HepG2 (cell line): ENCODE results near the gene RMI2. TPM values are rescaled to one million over a fixed set of nuclear protein-coding genes. Genes with fewer than 3 reads are reported as not detected.

Experiments
- BORCS8-MEF2B ChIP-seq: sonication (generic); formaldehyde crosslinking; IDR thresholded peaks from 2 replicates; pipeline ENCODE4 v1.8.0; 2022; ENCODE audit warnings: mild to moderate bottlenecking, missing genetic modification reagents
- CBX5 ChIP-seq: sonication (generic); formaldehyde crosslinking; IDR thresholded peaks from 2 replicates; pipeline ENCODE4 v1.4.0; 2020; ENCODE audit warnings: missing genetic modification reagents, borderline replicate concordance
- DMAP1 ChIP-seq: IDR thresholded peaks from 2 replicates; pipeline ENCODE4 v1.6.1; 2016
- DRAP1 ChIP-seq: IDR thresholded peaks from 2 replicates; pipeline ENCODE4 v1.6.1; 2016; ENCODE audit warnings: missing genetic modification reagents, missing compliant biosample characterization
- IKZF4 ChIP-seq: sonication (generic); formaldehyde crosslinking; IDR thresholded peaks from 2 replicates; pipeline ENCODE4 v1.5.1; 2020; ENCODE audit warnings: borderline replicate concordance, mild to moderate bottlenecking, low read depth, missing genetic modification reagents; ENCODE audit errors: not compliant biosample characterization
- MTERF4 ChIP-seq: sonication (generic); formaldehyde crosslinking; IDR thresholded peaks from 2 replicates; pipeline ENCODE4 v1.8.0; 2023; ENCODE audit warnings: mild to moderate bottlenecking, missing genetic modification reagents
- PRDM10 ChIP-seq: sonication (generic); formaldehyde crosslinking; IDR thresholded peaks from 2 replicates; pipeline ENCODE4 v1.4.0; 2020; ENCODE audit warnings: low read depth, missing genetic modification reagents
- STAT5B ChIP-seq: sonication (generic); formaldehyde crosslinking; IDR thresholded peaks from 2 replicates; pipeline ENCODE4 v1.4.0; 2020; ENCODE audit warnings: missing genetic modification reagents
- THRA ChIP-seq: sonication (generic); formaldehyde crosslinking; IDR thresholded peaks from 2 replicates; pipeline ENCODE4 v1.4.0; 2020; ENCODE audit warnings: missing genetic modification reagents, borderline replicate concordance
- WIZ ChIP-seq: sonication (generic); formaldehyde crosslinking; IDR thresholded peaks from 2 replicates; pipeline ENCODE4 v1.5.1; 2020; ENCODE audit warnings: mild to moderate bottlenecking, missing genetic modification reagents
- ZNF546 ChIP-seq: sonication (generic); formaldehyde crosslinking; conservative IDR thresholded peaks from 2 replicates; pipeline ENCODE4 v1.8.1; 2023; ENCODE audit warnings: mild to moderate bottlenecking, missing genetic modification reagents
- ZNF552 ChIP-seq: sonication (generic); formaldehyde crosslinking; IDR thresholded peaks from 2 replicates; pipeline ENCODE4 v1.9.0; 2022; ENCODE audit warnings: missing genetic modification reagents, mild to moderate bottlenecking, borderline replicate concordance
- ZNF570 ChIP-seq: sonication (generic); formaldehyde crosslinking; IDR thresholded peaks from 2 replicates; pipeline ENCODE4 v1.4.0; 2020; ENCODE audit warnings: mild to moderate bottlenecking, missing genetic modification reagents, borderline replicate concordance
- ZNF609 ChIP-seq: sonication (generic); formaldehyde crosslinking; IDR thresholded peaks from 2 replicates; pipeline ENCODE4 v1.4.0; 2020; ENCODE audit warnings: mild to moderate bottlenecking, missing genetic modification reagents, borderline replicate concordance
- ZNF75D ChIP-seq: sonication (generic); formaldehyde crosslinking; IDR thresholded peaks from 2 replicates; pipeline ENCODE4 v1.8.1; 2023; ENCODE audit warnings: missing genetic modification reagents, mild to moderate bottlenecking, borderline replicate concordance
- ZSCAN21 ChIP-seq: sonication (generic); formaldehyde crosslinking; IDR thresholded peaks from 2 replicates; pipeline ENCODE4 v1.8.0; 2022; ENCODE audit warnings: mild to moderate bottlenecking, missing genetic modification reagents, moderate library complexity, borderline replicate concordance
- polyA plus RNA-seq, 8 experiments: library from polyadenylated mRNA; depleted of rRNA in 3 of 8; stranded (reverse) in 7 of 8; unstranded in 1 of 8; fragments of >200 nt; fragmentation: Illumina TruSeq in 4 of 8; extraction: Trizol in 4 of 8; gene quantifications; 2 replicates each; pipeline versions ENCODE4 v1.2.1 to v1.2.3, GENCODE V29; 2011 to 2016; ENCODE audit warnings: low read depth in 4 of 8, missing spikeins in 1 of 8, mixed read lengths in 1 of 8; ENCODE audit not compliant: insufficient read depth in 1 of 8
- total RNA-seq, 5 experiments: library from RNA; depleted of rRNA; stranded (reverse); fragments of >200 nt; fragmentation: Illumina TruSeq; extraction: Trizol; gene quantifications; 2 replicates each; pipeline ENCODE4 v1.2.3, GENCODE V29; 2016; ENCODE audit warnings: low read depth in 1 of 5

Gene RMI2
- total and polyA plus RNA-seq, 2 of the 13 experiments (the other 11 are each of a cell fraction or from before 2014, with no cell fraction given) = 24.5 to 55.7 TPM

- TF ChIP-seq PRDM10 (0 out of 2 replicates have a peak, but pooled peaks have one; percentile 7), ZNF570 (CRISPR knock-in tag) (no peak), STAT5B (CRISPR knock-in tag) (0 out of 2 replicates have a peak, but pooled peaks have one; percentile 19), ZNF546 (CRISPR knock-in tag) (no peak), ZNF552 (CRISPR knock-in tag) (0 out of 2 replicates have a peak, but pooled peaks have one; percentile 46), CBX5 (CRISPR knock-in tag) (no peak), ZSCAN21 (CRISPR knock-in tag) (0 out of 2 replicates have a peak, but pooled peaks have one; percentile 24), DRAP1 (CRISPR knock-in tag) (peak; percentile 55; the same call in 1 of the 2 replicates), DMAP1 (peak; percentile 59; the same call in 1 of the 2 replicates), THRA (CRISPR knock-in tag) (peak; percentile 23; the same call in 1 of the 2 replicates), ZNF609 (0 out of 2 replicates have a peak, but pooled peaks have one; percentile 33), IKZF4 (peak; percentile 77), MTERF4 (CRISPR knock-in tag) (peak; percentile 91), ZNF75D (CRISPR knock-in tag) (no peak), WIZ (CRISPR knock-in tag) (no peak), BORCS8-MEF2B (CRISPR knock-in tag) (0 out of 2 replicates have a peak, but pooled peaks have one; percentile 57)
These were observed 32.4 kb upstream of the RMI2 start (continued) for GRCh38 chr16:11312718-11313492.
